Measurements from ENCODE around the gene FAM13A.

Gene FAM13A

DNA sequence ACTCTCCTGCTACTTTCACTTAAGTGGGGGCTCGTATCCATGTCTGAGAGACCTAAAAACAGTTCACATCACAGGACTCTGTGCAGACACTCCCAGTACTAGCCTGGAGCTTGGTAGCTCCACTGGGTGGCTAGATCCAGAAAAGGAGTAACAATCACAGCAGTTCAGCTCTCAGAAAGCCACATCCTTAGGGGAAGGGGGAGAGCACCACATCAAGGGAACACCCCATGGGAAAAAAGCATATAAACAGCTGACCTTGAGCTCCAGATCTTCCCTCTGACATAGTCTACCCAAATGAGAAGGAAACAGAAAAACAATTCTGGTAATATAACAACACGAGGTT is 175.8 kb downstream of the FAM13A start:
- Histone ChIP-seq H3K27ac (no peak overlapping the region), H3K4me2 (ENCODE audit: low read length) (no peak overlapping the region), H3K27me3 (ENCODE audit: control insufficient read depth, insufficient read depth, low read length) (no peaks in the 10 kb centered on the region), H3K79me2 (peaks cover 7% of the 10 kb centered on the region), H3K4me1 (peaks cover 8% of the 10 kb centered on the region), H3K9ac (no peak overlapping the region), H3K9me3 (ENCODE audit: control insufficient read depth, low read length) (no peaks in the 10 kb centered on the region), H2AFZ (no peak overlapping the region), H3K4me3 (ENCODE audit: low read depth, low read length) (no peak overlapping the region), H3K36me3 (ENCODE audit: control insufficient read depth, insufficient read depth, low read length) (no peaks in the 10 kb centered on the region)
- no peak for TF ChIP-seq CTCF (IDR thresholded peaks at IDR 0.05)

DNA sequence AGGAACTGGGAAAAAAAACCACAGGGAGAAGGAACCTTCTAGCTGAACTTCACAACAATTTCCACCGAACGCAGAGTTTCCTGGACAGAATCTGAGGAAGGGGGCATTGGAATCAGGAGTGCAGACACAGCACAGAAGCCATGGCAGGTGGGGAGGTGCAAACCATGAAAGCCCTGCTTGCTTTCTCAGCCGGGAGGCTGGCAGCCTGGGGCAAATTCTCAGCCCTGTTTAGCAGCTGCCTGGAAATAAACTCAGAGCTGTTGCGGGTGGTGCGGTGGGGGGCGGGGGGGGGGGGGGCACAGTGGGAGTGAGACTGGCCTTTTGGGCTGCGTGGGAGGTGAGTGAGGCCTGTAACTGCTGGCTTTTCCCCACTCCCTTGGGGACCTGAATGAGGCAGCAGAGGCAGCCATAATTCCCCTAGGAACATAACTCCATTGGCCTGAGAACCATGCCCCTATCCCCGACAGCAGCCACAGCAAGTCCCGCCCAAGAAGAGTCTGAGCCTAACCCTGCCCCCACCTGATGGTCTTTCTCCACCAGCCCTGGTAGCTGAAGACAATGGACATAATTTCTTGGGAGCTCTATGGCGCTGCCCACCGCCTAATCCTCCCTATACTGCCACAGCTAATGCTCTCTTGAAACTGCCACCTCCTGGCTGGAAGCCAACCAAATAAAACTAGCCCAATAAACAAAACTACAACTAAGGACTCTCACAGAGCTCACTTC is 176.3 kb downstream of the FAM13A start:
- Histone ChIP-seq H3K79me2 (peaks cover 7% of the 10 kb centered on the region), H3K9me3 (ENCODE audit: control insufficient read depth, low read length) (no peaks in the 10 kb centered on the region), H3K4me3 (ENCODE audit: low read depth, low read length) (no peak overlapping the region), H3K27ac (peak overlapping the region; percentile 19), H3K27me3 (ENCODE audit: control insufficient read depth, insufficient read depth, low read length) (no peaks in the 10 kb centered on the region), H3K36me3 (ENCODE audit: control insufficient read depth, insufficient read depth, low read length) (no peaks in the 10 kb centered on the region), H3K4me2 (ENCODE audit: low read length) (no peak overlapping the region), H3K4me1 (peaks cover 8% of the 10 kb centered on the region), H3K9ac (no peak overlapping the region), H2AFZ (peak overlapping the region; percentile 60)
- TF ChIP-seq CTCF (IDR thresholded peaks at IDR 0.05) = no peak

DNA sequence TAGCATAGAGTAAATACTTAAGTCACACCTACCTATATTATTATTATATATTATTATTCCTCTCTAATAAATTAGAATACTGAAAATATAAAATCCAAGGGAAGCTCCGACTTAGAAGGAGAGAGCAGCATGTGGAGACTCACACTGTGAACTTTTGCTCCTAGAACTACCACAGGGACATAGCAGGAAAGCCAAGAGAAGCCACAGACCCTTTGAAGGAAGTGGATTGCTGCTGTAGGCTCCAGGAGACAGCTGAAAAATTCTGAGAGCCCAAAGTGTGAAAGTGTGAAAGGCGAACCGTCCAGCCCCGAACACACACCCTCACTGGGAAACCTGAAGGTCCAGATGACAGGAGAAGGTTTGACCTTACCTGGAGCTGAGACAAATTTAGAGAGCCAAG is 177.0 kb downstream of the FAM13A start:
- Histone ChIP-seq H3K9ac (no peak overlapping the region), H3K4me1 (peaks cover 8% of the 10 kb centered on the region), H3K4me3 (ENCODE audit: low read depth, low read length) (no peak overlapping the region), H3K27ac (peak overlapping the region; percentile 19), H3K27me3 (ENCODE audit: control insufficient read depth, insufficient read depth, low read length) (no peaks in the 10 kb centered on the region), H3K9me3 (ENCODE audit: control insufficient read depth, low read length) (no peaks in the 10 kb centered on the region), H3K79me2 (peaks cover 7% of the 10 kb centered on the region), H3K4me2 (ENCODE audit: low read length) (no peak overlapping the region), H3K36me3 (ENCODE audit: control insufficient read depth, insufficient read depth, low read length) (no peaks in the 10 kb centered on the region), H2AFZ (peak overlapping the region; percentile 60)
- TF ChIP-seq CTCF (IDR thresholded peaks at IDR 0.05) = no peak

GRCh38 chr4:88878642-88879041 is 178.3 kb downstream of the FAM13A start:
- H3K27me3 ChIP-seq (ENCODE audit: control insufficient read depth, insufficient read depth, low read length) = no peaks in the 10 kb centered on the region
- no peak overlapping the region for H3K9ac ChIP-seq
- no peak overlapping the region for H3K4me3 ChIP-seq (ENCODE audit: low read depth, low read length)
- H3K27ac ChIP-seq = no peak overlapping the region
- H3K36me3 ChIP-seq (ENCODE audit: control insufficient read depth, insufficient read depth, low read length) = no peaks in the 10 kb centered on the region
- no peak for TF ChIP-seq CTCF (IDR thresholded peaks at IDR 0.05)
- no peak overlapping the region for H3K4me2 ChIP-seq (ENCODE audit: low read length)
- H3K9me3 ChIP-seq (ENCODE audit: control insufficient read depth, low read length) = no peaks in the 10 kb centered on the region
- peaks cover 7% of the 10 kb centered on the region for H3K79me2 ChIP-seq
- H2AFZ ChIP-seq = no peak overlapping the region
- H3K4me1 ChIP-seq = peaks cover 8% of the 10 kb centered on the region

DNA sequence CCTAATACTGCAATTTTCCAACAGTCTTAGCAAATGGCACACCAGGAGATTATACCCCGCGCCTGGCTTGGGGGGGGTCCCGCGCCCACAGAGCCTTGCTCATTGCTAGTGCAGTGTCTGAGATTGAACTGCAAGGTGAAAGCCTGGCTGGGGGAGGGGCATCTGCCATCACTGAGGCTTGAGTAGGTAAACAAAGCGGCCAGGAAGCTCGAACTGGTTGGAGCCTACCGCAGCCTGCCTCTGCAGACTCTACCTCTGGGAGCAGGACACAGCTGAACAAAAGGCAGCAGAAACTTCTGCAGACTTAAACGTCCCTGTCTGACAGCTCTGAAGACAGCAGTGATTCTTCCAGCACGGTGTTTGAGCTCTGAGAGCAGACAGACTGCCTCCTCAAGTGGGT is 186.6 kb downstream of the FAM13A start:
- Histone ChIP-seq H3K27me3 (ENCODE audit: control insufficient read depth, insufficient read depth, low read length) (no peaks in the 10 kb centered on the region), H3K9me3 (ENCODE audit: control insufficient read depth, low read length) (no peaks in the 10 kb centered on the region), H3K27ac (no peak overlapping the region), H3K4me2 (ENCODE audit: low read length) (no peak overlapping the region), H3K36me3 (ENCODE audit: control insufficient read depth, insufficient read depth, low read length) (no peaks in the 10 kb centered on the region), H3K79me2 (peaks cover 2% of the 10 kb centered on the region), H3K4me1 (peaks cover 2% of the 10 kb centered on the region), H2AFZ (no peak overlapping the region), H3K4me3 (ENCODE audit: low read depth, low read length) (no peak overlapping the region), H3K9ac (no peak overlapping the region)
- no peak for TF ChIP-seq CTCF (IDR thresholded peaks at IDR 0.05)
